GM21717 (cell line): ENCODE data around the gene GNAL.
"Not testable (repeated sequence)": the region's sequence is repeated elsewhere in the genome, so short reads cannot be mapped to it uniquely, and the experiment has no call there.

Source experiments
- ATAC-seq: cut with Tn5 transposase; IDR thresholded peaks from one replicate; pipeline ENCODE4 v1.9.1; 2021; ENCODE audit warnings: mild to moderate bottlenecking, moderate library complexity; ENCODE audit not compliant: unreplicated experiment

Gene GNAL

GRCh38 chr18:11844436-11844835, 155.4 kb downstream of the GNAL start:
- no peak for ATAC-seq

- ATAC-seq: no peak
These were observed 156.6 kb downstream of the GNAL start for GRCh38 chr18:11845654-11846053.

GRCh38 chr18:11847811-11848210, 158.7 kb downstream of the GNAL start:
- ATAC-seq: no peak

GRCh38 chr18:11849279-11849678, 160.2 kb downstream of the GNAL start:
- no peak for ATAC-seq

- ATAC-seq: no peak
These were observed 161.0 kb downstream of the GNAL start for GRCh38 chr18:11849841-11850634.

GRCh38 chr18:11850821-11851145, 161.7 kb downstream of the GNAL start:
- ATAC-seq: peak; percentile 27

GRCh38 chr18:11851146-11851805, 162.2 kb downstream of the GNAL start, which contains the start of gene CHMP1B:
Gene CHMP1B, plus strand, starts transcription at chr18:11851413. Its CDS starts 99 bp downstream, at chr18:11851512.
- ATAC-seq: peak; percentile 90

- peak; percentile 16 for ATAC-seq
These were observed 162.8 kb downstream of the GNAL start for GRCh38 chr18:11851806-11852337.

GRCh38 chr18:11854554-11854953, 165.5 kb downstream of the GNAL start:
- ATAC-seq: not testable (repeated sequence)

- no peak for ATAC-seq
These were observed 168.3 kb downstream of the GNAL start for GRCh38 chr18:11857177-11857887.

- no peak for ATAC-seq
These were observed 170.3 kb downstream of the GNAL start for GRCh38 chr18:11859282-11859830.

- no peak for ATAC-seq
These were observed 170.9 kb downstream of the GNAL start for GRCh38 chr18:11859903-11860407.

- ATAC-seq: no peak
These were observed 171.8 kb downstream of the GNAL start for GRCh38 chr18:11860594-11861450.

GRCh38 chr18:11861583-11862288, 172.7 kb downstream of the GNAL start:
- no peak for ATAC-seq

GRCh38 chr18:11862468-11863137, 173.5 kb downstream of the GNAL start:
- ATAC-seq: no peak

- ATAC-seq: no peak
These were observed 175.4 kb downstream of the GNAL start for GRCh38 chr18:11864471-11864870.

- no peak for ATAC-seq
These were observed 176.0 kb downstream of the GNAL start for GRCh38 chr18:11865071-11865470.

- ATAC-seq: no peak
These were observed 177.3 kb downstream of the GNAL start for GRCh38 chr18:11866329-11866728.

- no peak for ATAC-seq
These were observed 177.7 kb downstream of the GNAL start for GRCh38 chr18:11866764-11867163.
